GM12865 (cell line): Measurements from ENCODE around the gene CORO2A.

Experiments
- DNase-seq: peaks from one replicate; pipeline ENCODE4 v3.0.0; 2010; ENCODE audit warnings: low read depth
- H3K4me3 ChIP-seq: 2 replicates; pipeline ENCODE4 v1.5.1; 2011; ENCODE audit warnings: mild to moderate bottlenecking, low read depth, low read length, control low read depth
- TF ChIP-seq, protein P1 (sequence below): IDR thresholded peaks from 2 replicates; pipeline ENCODE4 v1.5.1; 2011; ENCODE audit warnings: low read length, control low read depth, low read depth, inconsistent platforms; ENCODE audit not compliant: insufficient read depth; ENCODE audit errors: missing control alignments

The CORO2A gene

DNA sequence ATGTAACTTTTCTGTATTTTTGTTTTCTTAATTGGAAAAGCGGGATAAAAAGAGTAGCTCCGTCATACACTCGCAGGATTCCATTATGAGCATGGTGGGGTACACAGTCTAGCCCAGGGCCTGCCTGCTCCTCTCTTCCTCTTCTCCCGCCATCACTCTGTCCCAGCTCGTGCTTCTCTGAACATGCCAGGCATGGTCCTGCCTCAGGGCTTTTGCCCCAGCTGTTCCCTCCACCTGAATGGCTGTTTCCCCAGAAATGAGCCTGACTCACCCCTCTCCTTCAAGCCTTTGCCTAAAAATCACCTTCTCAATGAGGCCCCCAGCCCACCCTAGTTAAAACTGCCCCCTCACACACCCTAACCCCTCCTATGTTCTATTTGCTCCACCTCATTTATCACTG, 4.5 kb downstream of the CORO2A start:
- no peak overlapping the region for H3K4me3 ChIP-seq
- no peak for DNase-seq
- TF ChIP-seq, protein P1, sequence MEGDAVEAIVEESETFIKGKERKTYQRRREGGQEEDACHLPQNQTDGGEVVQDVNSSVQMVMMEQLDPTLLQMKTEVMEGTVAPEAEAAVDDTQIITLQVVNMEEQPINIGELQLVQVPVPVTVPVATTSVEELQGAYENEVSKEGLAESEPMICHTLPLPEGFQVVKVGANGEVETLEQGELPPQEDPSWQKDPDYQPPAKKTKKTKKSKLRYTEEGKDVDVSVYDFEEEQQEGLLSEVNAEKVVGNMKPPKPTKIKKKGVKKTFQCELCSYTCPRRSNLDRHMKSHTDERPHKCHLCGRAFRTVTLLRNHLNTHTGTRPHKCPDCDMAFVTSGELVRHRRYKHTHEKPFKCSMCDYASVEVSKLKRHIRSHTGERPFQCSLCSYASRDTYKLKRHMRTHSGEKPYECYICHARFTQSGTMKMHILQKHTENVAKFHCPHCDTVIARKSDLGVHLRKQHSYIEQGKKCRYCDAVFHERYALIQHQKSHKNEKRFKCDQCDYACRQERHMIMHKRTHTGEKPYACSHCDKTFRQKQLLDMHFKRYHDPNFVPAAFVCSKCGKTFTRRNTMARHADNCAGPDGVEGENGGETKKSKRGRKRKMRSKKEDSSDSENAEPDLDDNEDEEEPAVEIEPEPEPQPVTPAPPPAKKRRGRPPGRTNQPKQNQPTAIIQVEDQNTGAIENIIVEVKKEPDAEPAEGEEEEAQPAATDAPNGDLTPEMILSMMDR: no peak

DNA sequence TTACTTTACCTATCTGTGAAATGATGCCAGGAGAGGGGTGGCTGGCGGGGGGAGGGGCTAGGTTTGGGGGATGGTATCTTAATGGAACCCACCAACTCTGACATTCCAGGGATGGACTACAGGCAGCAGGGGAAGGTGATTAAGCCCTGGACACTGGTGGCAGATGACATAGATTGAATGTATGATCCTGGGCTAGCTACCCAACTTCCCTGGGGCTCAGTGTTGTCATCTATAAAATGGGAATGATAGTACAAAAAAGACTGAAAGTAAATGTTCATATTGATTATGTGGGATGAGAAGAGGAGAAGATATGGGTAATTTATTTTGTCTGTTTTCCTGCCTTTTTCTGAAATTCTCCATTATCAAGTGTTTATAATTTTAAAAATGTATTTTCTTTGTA, 6.2 kb downstream of the CORO2A start:
- DNase-seq: no peak
- no peak overlapping the region for H3K4me3 ChIP-seq
- TF ChIP-seq, protein P1: no peak

DNA sequence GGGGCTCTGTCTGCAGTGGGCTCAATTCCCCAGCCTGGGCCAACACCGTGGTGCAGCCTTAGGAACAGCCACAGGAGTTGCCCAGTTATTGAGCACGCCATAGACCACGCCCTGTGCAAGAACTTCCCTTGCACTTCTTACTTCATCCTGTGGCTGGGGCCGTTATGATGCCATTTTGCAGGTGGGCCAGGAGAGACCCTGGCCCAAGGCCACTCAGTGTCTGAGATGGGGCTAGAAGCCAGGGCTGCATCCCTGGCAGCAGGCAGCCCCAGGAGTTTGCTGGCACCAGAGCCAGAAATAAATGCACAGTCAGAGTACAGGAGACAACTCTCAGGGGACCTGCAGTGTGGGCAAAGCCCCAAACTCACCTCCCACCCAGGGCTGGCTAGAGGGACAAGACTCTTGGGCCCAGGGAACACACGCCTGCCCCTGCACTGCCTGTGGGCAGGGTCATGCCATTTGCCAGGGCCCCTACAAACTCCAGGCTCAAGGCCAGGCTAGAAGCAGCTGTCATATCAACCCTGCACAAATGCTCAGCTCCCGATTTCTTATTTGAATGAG, 6.7 kb downstream of the CORO2A start:
- TF ChIP-seq, protein P1: no peak

DNA sequence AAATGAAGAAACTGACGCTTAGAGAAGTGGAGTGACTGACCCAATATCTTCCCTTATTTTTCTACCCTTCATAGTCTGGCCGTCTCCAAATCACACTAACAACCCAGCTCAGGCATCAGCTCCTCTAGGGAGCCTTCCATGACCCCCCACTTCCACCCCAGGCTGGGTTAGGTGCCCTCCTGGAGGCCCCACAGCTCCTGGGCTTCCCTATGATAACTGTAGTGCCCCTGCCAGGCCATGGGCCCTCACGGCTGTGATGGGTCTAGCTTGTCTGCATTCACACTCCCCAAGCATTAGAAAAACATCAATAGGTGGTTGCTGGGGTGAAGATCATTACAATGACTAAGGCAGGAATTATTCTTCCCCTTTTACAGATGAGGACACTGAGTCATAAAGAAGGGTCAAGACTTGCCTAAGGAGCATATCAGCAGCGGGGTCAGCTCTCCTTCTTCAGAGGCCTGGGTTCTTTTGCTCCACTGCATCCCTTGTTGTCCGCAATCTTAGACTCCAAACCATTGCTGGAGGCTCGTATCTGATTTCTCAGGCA, 7.3 kb downstream of the CORO2A start:
- H3K4me3 ChIP-seq: no peak overlapping the region
- TF ChIP-seq, protein P1: no peak
- DNase-seq: no peak

More for the DNA sequence above, 6.7 kb downstream of the CORO2A start:
- no peak for DNase-seq
- no peak overlapping the region for H3K4me3 ChIP-seq

DNA sequence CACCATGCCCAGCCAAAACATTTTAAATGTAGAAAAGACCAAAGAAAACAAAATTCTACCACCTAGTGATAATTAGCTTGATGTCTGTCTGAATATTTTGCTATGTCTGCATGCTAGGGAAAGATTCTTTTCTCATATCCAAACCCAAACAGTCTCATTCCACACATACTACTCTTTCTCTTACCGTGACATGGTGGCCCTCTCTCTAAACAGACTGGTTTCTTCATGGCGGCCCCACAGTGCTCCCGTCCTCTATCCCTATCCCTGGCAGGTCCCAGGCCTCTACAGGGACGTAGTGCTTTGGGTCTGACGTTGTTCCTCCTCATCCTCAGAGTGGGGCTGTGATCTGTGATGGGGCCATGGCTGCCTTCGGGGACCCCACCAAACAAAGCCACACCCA, 8.1 kb downstream of the CORO2A start:
- TF ChIP-seq, protein P1: no peak
- DNase-seq: no peak
- H3K4me3 ChIP-seq: no peak overlapping the region

DNA sequence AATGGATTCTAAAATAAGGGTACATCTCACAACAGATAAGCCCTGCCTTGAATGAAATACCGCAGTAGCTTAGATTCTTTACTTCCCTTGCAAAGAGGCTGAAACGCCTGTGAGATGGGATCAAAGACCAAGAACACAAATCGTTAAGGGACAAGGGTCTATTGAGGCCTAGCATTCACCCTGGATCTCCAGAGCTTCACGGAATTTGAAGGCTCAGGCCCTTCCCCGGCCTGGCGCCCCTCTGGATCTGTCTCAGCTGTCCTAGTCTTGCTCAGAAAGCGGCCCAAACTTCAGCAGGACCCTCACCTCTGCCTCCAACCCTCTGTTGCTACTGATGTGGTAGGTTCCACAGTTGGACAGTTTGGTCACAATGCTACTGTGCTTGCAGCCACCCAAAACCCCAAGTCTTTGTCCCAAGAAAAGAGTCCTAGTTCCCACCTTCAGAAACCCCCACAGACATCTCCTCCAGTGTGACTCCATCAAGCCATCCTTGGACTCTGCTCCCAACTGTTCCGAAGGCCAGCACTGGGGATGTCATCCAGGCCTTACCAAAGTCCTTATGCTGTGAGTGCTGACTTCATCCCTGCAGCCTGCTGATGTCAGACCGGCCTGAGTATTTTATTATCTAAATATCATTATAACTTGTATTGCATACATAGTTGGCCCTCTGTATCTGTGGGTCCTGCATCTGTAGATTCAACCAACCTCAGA, 9.4 kb downstream of the CORO2A start:
- DNase-seq: no peak
- no peak overlapping the region for H3K4me3 ChIP-seq
- TF ChIP-seq, protein P1: no peak
